ENCODE data around the gene TP63.

TP63 gene

DNA sequence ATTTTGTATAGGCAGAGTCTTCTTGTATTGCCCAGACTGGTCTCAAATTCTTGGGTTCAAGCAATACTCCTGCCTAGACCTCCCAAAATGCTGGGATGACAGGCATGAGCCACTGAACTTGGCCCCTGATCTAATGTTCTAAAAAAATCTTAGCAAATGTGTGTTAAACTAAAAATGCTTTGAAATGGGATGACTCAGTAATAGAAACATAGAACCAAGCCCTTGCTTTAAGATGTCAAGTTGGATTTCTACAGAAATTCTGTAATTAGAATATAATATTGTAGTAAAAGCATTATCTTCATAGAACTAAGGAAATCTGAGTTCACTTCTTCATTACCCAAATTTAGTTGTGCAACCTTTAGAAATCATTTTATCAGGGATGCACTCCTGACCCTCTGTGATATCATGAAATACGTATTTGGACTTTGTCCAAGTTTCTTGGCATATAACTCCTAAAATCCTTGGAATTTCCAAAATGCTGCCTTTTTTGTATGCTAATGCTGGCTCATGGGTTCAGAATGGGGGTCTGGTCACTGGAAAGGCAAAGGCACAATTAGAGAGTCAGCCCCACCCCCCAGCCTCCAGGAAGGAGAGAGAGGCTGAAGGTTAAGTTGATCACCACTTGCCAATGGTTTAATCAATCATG, 217.3 kb downstream of the TP63 start:
- FAIRE-seq (no peak), DNase-seq (ENCODE audit: insufficient read length, low spot score) (no peak)
- TF ChIP-seq, protein P1, sequence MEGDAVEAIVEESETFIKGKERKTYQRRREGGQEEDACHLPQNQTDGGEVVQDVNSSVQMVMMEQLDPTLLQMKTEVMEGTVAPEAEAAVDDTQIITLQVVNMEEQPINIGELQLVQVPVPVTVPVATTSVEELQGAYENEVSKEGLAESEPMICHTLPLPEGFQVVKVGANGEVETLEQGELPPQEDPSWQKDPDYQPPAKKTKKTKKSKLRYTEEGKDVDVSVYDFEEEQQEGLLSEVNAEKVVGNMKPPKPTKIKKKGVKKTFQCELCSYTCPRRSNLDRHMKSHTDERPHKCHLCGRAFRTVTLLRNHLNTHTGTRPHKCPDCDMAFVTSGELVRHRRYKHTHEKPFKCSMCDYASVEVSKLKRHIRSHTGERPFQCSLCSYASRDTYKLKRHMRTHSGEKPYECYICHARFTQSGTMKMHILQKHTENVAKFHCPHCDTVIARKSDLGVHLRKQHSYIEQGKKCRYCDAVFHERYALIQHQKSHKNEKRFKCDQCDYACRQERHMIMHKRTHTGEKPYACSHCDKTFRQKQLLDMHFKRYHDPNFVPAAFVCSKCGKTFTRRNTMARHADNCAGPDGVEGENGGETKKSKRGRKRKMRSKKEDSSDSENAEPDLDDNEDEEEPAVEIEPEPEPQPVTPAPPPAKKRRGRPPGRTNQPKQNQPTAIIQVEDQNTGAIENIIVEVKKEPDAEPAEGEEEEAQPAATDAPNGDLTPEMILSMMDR (IDR thresholded peaks at IDR 0.05; ENCODE audit: insufficient read depth, missing control alignments), result no peak

DNA sequence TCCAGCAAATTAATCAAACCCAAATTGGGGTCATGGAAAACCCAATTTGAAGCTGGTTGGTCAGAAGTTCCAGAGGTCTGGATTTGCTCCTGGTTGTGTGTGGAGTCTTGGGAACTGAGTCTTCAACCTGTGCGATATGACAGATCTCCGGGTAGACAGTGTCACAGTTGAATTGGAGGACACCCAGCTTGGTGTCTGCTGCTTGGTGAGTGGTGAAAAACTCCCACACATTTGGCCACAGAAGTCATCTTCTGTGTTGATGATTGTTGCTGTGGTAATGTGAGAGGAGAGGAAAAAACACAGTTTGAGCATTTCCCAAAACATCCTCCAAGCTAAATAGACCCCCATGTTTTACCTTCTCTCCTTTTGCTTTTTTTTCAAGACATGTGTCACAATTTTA, 218.1 kb downstream of the TP63 start:
- FAIRE-seq (no peak), DNase-seq (ENCODE audit: insufficient read length, low spot score) (no peak)
- TF ChIP-seq, protein P1 (IDR thresholded peaks at IDR 0.05; ENCODE audit: insufficient read depth, missing control alignments), result no peak

DNA sequence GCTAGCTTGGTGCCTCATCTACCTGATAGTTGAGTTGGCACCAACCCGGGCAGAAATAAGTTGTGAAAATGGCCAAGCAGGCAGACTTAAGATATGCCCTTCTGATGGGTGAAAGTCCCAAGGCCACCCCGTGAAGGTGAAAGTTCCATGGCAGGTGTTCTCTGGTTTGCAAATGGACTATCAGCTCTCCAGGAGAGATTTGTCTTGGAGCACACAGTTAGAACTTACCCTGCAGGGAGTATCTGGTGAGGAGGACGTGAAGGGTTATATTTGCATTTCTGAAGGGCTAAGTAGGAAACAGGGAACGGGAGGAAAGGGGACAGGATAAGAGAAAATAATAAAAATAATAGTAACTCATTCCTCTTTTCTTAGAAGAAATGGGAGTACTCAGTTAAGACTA, 220.5 kb downstream of the TP63 start:
- no peak for DNase-seq (ENCODE audit: insufficient read length, low spot score)
- no peak for FAIRE-seq
- TF ChIP-seq, protein P1 (IDR thresholded peaks at IDR 0.05; ENCODE audit: insufficient read depth, missing control alignments), result no peak

DNA sequence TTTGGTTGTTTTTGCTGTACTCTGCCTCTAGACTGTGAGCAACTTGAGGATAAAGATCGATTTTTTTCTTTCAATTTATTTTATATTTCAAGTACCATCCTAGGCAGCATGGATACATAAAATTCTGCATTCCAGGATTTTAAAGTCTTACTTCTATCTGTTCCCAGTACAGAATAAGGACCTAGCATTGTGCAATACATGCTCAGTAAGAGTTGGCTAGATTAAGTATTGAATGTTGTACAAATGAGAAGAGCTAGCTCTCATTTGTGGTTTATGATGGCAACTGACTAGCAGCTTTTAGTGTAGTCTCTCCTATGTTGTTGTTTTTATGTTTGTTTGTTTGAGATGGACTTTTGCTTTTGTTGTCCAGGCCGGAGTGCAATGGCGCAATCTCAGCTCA, 222.7 kb downstream of the TP63 start:
- FAIRE-seq (no peak), DNase-seq (ENCODE audit: insufficient read length, low spot score) (no peak)
- TF ChIP-seq, protein P1 (IDR thresholded peaks at IDR 0.05; ENCODE audit: insufficient read depth, missing control alignments), result no peak

DNA sequence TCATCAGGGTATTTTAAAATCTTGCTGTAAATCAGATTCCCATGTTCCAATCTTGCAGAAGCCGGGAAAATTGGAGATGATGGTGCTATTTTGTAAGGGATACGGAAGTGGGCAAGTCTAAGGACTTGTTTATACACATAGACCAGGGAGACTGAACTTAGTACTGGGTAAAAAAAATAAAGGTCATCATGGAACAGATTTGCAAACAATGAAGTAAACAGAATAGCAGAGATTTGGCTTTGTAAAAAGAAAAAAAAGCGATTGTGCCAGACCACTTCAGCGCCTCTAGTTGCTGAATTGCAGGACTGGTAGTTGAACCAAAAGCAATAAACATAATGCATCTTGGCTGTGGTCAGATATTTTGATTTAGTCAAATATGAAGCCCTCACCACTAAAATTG, 229.1 kb downstream of the TP63 start:
- TF ChIP-seq, protein P1 (IDR thresholded peaks at IDR 0.05; ENCODE audit: insufficient read depth, missing control alignments), result no peak
- DNase-seq (ENCODE audit: insufficient read length, low spot score) (no peak), FAIRE-seq (no peak)

DNA sequence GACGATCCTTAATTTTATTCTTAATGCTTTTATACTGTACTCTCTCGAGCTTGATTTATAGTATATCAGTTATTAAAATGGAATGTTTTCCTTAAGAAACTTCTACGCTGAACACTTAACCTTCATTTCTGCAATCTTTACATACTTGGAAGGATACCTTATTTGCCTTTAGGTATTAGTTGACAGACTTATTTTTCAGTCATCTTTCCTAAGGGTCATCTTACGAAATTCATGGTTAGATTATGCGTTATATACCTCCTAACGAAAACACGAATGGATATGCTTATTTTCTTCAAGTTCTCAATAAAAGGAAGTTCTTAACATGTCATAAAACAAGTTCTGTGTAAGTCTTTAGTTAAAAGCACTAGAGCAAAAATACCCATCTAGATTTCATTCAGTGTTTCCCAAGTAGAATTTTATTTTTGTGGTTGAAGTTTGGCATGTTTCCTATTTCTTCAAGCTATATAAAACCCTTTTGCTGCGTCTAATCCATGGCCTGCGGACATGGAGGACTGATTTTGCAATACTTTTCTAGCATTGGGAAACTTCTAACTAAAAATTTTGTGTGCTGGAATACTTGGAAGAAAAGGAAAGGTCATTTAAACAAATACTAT, 231.3 kb downstream of the TP63 start:
- DNase-seq (ENCODE audit: insufficient read length, low spot score), result no peak
- FAIRE-seq, result no peak

DNA sequence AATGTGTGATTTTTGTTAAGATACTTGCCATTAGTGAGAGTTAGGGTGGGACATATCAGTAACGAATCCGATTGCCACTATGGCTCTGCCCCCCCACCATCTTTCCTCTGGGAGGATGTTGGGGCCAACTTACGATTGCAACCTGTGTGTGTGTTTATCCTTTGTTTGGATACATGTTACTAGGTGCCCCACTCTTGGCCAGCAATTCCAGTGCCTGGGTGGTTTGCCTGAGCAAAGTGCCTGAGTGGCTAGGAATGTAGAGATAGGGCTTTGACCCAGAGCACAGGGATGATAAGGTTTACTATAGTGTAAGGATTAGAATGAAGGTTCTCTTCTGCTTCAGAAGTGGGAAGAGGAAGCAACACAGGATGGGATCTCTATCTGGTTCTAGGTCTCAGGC, 231.8 kb downstream of the TP63 start:
- FAIRE-seq (no peak), DNase-seq (ENCODE audit: insufficient read length, low spot score) (no peak)
- TF ChIP-seq, protein P1 (IDR thresholded peaks at IDR 0.05; ENCODE audit: insufficient read depth, missing control alignments), result no peak

More for the DNA sequence above, 231.3 kb downstream of the TP63 start:
- TF ChIP-seq, protein P1 (IDR thresholded peaks at IDR 0.05; ENCODE audit: insufficient read depth, missing control alignments), result no peak
